ENCODE results near the gene MYO1B. TPM values are rescaled to one million over a fixed set of nuclear protein-coding genes. Genes with fewer than 3 reads are reported as not detected.

MYO1B gene
- total RNA-seq, 1 experiment from 2014 or later: 43.2 TPM

DNA sequence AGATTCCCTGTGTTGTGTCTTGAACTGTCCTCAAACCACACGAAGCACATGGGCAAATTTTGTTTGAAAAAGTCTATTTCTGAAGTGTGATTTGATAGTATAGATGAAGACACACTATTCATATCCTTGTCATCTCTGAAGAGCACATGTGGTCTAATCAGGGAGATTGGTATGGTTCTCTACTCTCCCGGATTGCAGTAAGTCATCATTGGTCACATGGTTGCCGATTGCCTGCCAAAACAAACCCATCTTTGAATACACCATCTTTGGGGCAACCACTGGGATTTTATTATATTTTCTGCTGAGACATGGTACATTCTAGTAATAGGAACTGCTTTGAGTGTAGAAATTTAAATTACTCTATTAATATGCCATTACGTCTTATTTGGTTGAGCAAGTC, 186.9 kb downstream of the MYO1B start:
- no peak overlapping the region for H3T11ph ChIP-seq (ENCODE audit: low read length)

More for the DNA sequence above, 186.9 kb downstream of the MYO1B start:
- Histone ChIP-seq H3K9me3 (ENCODE audit: control insufficient read depth, low read depth, low read length) (no peaks in the 10 kb centered on the region), H2BK20ac (ENCODE audit: low read depth, low read length, poor library complexity, severe bottlenecking) (no peak overlapping the region), H3K23ac (ENCODE audit: insufficient read length, low read depth, low read length) (no peak overlapping the region), H2BK5ac (ENCODE audit: insufficient read length, low read length) (no peak overlapping the region), H3K27ac (ENCODE audit: insufficient read length, low read depth, low read length) (no peak overlapping the region), H2AFZ (ENCODE audit: low read length) (no peak overlapping the region), H3K27me3 (ENCODE audit: insufficient read depth, low read length) (no peaks in the 10 kb centered on the region), H3K4ac (ENCODE audit: low read depth, low read length) (no peak overlapping the region), H3K79me2 (ENCODE audit: insufficient read depth, low read length) (no peaks in the 10 kb centered on the region), H2BK15ac (ENCODE audit: low read depth, low read length) (no peak overlapping the region), H2AK5ac (ENCODE audit: insufficient read length, low read length) (no peak overlapping the region), H4K91ac (ENCODE audit: insufficient read length, low read depth, low read length) (no peak overlapping the region), H3K9ac (ENCODE audit: extremely low read depth, insufficient read length, low read length) (no peak overlapping the region), H4K5ac (ENCODE audit: insufficient read length, low read depth, low read length) (no peak overlapping the region), H3K56ac (ENCODE audit: insufficient read length, low read depth, low read length) (no peak overlapping the region), H3K14ac (ENCODE audit: insufficient read depth, low read length) (no peak overlapping the region), H3K4me1 (ENCODE audit: insufficient read depth, low read length) (no peaks in the 10 kb centered on the region), H3K4me2 (ENCODE audit: insufficient read depth, insufficient read length, low read length) (no peak overlapping the region), H4K20me1 (ENCODE audit: control insufficient read depth, insufficient read depth, insufficient read length) (no peaks in the 10 kb centered on the region), H2BK120ac (ENCODE audit: low read depth, low read length, poor library complexity, severe bottlenecking) (no peak overlapping the region), H3K18ac (ENCODE audit: insufficient read length, low read depth, low read length) (no peak overlapping the region), H2BK12ac (ENCODE audit: insufficient read length, low read depth, low read length) (no peak overlapping the region), H3K23me2 (ENCODE audit: insufficient read length, low read depth, low read length, poor library complexity, severe bottlenecking) (no peaks in the 10 kb centered on the region), H4K8ac (replicated peaks; ENCODE audit: insufficient read length, low read depth, low read length) (no peak overlapping the region), H3K79me1 (ENCODE audit: insufficient read depth, low read depth, low read length, poor library complexity, severe bottlenecking) (no peaks in the 10 kb centered on the region)
- no peaks in the 10 kb centered on the region for H3K9me3 Mint-ChIP-seq
- H3K36me3 Mint-ChIP-seq (ENCODE audit: insufficient read depth in 1 of 3, low read depth in 3 of 3): no peaks in the 10 kb centered on the region; a peak in 1 of 7 replicates
- no CpG with 5 or more reads among the region's 4 CpGs for WGBS (ENCODE audit: extremely low coverage, insufficient read length, low lambda C conversion rate)
- TF ChIP-seq CTCF (conservative IDR thresholded peaks at IDR 0.05): no peak
- DNase-seq: no peak
- H3K4me3 Mint-ChIP-seq: no peak overlapping the region
- no peaks in the 10 kb centered on the region for H3K27me3 Mint-ChIP-seq (ENCODE audit: low read depth)
- H3K4me1 Mint-ChIP-seq: no peaks in the 10 kb centered on the region
- no peak overlapping the region for H3K27ac Mint-ChIP-seq

All from H9 (cell line).